GM20000 (cell line): ENCODE measurements around the gene PSME4.

Source experiments
- DNase-seq: peaks from one replicate; pipeline ENCODE4 v3.0.0; 2012; ENCODE audit warnings: low spot score
- CTCF ChIP-seq: IDR thresholded peaks from 2 replicates; pipeline ENCODE4 v1.5.1; 2012; ENCODE audit warnings: mild to moderate bottlenecking, control low read depth; ENCODE audit errors: extremely low read depth, missing control alignments

The PSME4 gene

DNA sequence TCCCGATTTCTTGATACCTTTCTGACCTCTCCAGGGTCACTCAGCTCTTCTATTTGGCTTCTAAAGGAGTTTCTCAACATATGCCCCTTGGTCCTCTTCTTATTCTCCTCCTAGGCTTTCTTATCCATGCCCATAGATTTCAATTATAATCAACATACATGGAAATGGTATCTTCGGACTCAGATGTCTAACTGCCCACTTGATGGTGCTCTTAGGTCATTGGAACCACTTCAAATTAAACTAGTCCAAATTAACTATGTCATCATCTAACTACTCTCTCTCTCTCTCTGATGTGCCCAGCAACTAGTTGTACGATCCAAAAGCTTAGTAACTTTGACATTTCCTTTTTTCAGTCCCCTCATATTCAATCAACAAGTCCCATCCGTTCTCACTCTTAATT lies 67.8 kb downstream of the PSME4 start:
- no peak for TF ChIP-seq CTCF
- no peak for DNase-seq

- no peak for TF ChIP-seq CTCF
- no peak for DNase-seq
Observed at GRCh38 chr2:53901192-53901591, 69.6 kb downstream of the PSME4 start.

DNA sequence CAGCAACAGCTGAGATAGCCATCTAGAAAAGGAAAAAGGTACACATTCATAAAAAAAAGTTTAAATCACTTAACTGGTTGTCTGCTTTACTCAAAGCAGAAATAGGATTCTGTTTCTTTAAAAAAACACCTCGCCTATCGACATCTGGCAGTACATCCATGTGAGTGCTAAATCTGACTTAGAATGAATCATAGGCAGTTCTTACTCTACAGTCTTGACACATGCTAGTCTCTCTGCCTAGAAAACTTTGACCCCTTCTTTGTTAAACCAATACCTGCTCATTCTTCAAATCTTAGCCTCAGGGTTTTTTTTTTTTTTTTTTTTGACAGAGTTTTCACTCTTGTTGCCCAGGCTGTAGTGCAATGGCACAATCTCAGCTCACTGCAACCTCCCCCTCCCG lies 73.9 kb downstream of the PSME4 start:
- TF ChIP-seq CTCF: no peak
- no peak for DNase-seq

DNA sequence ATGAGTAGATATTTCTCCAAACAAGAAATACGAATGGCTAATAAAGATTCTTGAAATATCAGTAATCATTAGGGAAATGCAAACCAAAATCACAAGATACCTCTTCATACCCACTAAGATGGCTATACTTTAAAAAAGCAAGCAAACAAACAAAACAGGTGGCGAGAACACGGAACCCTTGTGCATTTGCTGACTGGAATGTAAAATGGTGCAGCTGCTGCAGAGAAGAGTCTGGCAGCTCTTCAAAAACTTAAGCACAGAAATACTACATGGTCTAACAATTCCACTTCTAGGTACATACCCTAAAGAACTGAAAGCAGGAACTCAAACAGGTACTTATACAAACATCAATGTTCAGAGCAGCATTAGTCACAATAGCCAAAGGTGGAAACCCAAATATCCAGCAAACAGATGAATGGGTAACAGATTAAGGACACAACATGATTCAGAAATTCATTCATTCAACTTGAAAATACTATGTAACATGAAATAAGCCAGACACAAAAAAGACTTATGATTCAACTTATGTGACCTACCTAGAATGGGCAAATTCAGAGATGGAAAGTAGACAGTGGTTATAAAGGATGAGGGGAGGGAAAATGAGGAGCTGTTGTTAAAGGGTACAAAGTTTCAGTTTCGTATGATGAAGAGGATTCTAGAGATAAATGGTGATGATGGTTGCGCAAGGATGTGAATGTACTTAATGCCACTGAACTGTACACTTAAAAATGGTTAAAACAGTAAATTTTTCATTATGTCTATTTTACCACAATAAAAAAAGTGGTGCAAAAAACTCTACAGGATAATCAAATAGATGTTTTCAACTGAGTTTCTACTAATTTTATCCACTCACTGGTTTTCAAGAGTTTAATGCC lies 84.2 kb downstream of the PSME4 start:
- TF ChIP-seq CTCF: no peak
- no peak for DNase-seq

GRCh38 chr2:53884883-53885282 lies 85.9 kb downstream of the PSME4 start:
- no peak for TF ChIP-seq CTCF
- DNase-seq: no peak

DNA sequence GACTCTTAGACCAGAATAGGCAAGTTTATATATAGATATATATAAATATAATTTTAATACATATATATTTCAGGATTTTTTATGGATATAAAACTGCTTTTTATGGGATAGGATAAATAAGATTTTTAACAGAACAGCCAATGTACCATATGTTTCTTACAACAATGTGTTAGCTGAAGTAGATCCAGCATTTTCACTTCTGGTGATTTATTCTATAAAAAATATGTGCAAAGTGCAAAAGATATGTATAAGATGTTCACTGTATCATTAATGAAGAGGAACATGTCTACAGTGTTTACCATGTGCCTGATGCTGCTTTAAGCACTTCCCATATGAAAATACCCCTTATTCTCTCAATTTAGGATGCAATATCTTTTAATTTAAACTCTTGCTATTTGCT lies 88.8 kb downstream of the PSME4 start:
- TF ChIP-seq CTCF: no peak
- no peak for DNase-seq

DNA sequence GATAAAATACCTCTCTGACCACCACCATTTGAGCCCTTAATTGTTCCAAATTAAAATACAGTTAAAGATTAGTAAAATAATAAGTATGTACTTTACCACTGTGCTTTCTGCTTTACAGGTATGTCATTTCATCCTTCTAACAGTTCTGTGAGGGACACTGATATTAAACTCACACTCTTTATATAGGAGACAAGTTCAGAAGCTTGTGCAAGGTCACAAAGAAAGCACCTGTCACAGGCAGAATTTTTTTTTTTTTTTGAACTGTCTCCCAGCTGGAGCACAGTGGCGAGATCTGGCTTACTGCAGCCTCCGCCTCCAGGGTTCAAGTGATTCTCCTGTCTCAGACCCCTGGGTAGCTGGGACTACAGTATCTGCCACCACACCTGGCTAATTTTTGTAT lies 89.4 kb downstream of the PSME4 start:
- DNase-seq: no peak
- no peak for TF ChIP-seq CTCF
